DMS114 treated with DMSO at 0.1 percent for 48 hours (cell line): ENCODE results near the gene TOP1.

Source experiments
- DNase-seq: peaks from one replicate; lab custom pipeline; 2025; ENCODE audit not compliant: unreplicated experiment; lab: John Stamatoyannopoulos, UW

The TOP1 gene

GRCh38 chr20:41163821-41164220 lies 135.2 kb downstream of the TOP1 start:
- no peak for DNase-seq

GRCh38 chr20:41165001-41165882 lies 136.6 kb downstream of the TOP1 start:
- no peak for DNase-seq

- no peak for DNase-seq
Measured at GRCh38 chr20:41166201-41167117, 137.8 kb downstream of the TOP1 start.

- DNase-seq, result no peak
Measured at GRCh38 chr20:41167118-41167470, 138.5 kb downstream of the TOP1 start.

GRCh38 chr20:41167481-41168253 lies 139.0 kb downstream of the TOP1 start:
- no peak for DNase-seq

- no peak for DNase-seq
Measured at GRCh38 chr20:41168281-41169161, 139.9 kb downstream of the TOP1 start.

GRCh38 chr20:41169162-41169690 lies 140.6 kb downstream of the TOP1 start:
- DNase-seq, result no peak

GRCh38 chr20:41169791-41170351 lies 141.2 kb downstream of the TOP1 start:
- no peak for DNase-seq

GRCh38 chr20:41170386-41171105 lies 141.9 kb downstream of the TOP1 start:
- DNase-seq, result no peak

GRCh38 chr20:41171736-41172295 lies 143.2 kb downstream of the TOP1 start:
- no peak for DNase-seq

GRCh38 chr20:41172296-41173140 lies 143.9 kb downstream of the TOP1 start:
- DNase-seq, result no peak

- DNase-seq, result peak; percentile 15
Measured at GRCh38 chr20:41173161-41173721, 144.6 kb downstream of the TOP1 start.

GRCh38 chr20:41173791-41174341 lies 145.2 kb downstream of the TOP1 start:
- DNase-seq, result no peak
